SK-N-MC (cell line): ENCODE data around the gene RIN3.

Source experiments
- DNase-seq: peaks from one replicate; pipeline ENCODE4 v3.0.0-alpha.2; 2011; ENCODE audit warnings: low read depth, low spot score
- H3K27ac ChIP-seq: fragments of 200-600 bp; sonication (generic); 2 replicates; pipeline ENCODE4 v1.5.1; 2016; ENCODE audit warnings: mixed run types
- H3K36me3 ChIP-seq: fragments of 200-600 bp; sonication (generic); 2 replicates; pipeline ENCODE4 v1.6.1; 2017; ENCODE audit warnings: antibody characterized with exemption, low read length, mixed read lengths; ENCODE audit not compliant: insufficient read depth
- H3K4me3 ChIP-seq: fragments of 200-600 bp; sonication (generic); 2 replicates; pipeline ENCODE4 v1.5.1; 2016
- H3K9ac ChIP-seq: fragments of 200-600 bp; sonication (generic); 2 replicates; pipeline ENCODE4 v1.8.0; 2017; ENCODE audit warnings: mixed run types, mixed read lengths; ENCODE audit not compliant: insufficient read length
- H3K9me3 ChIP-seq: fragments of 200-600 bp; sonication (generic); 2 replicates; pipeline ENCODE4 v1.6.1; 2017; ENCODE audit warnings: low read depth, mild to moderate bottlenecking, antibody characterized with exemption, low read length, moderate library complexity, mixed read lengths
- EZH2 ChIP-seq: fragments of 200-600 bp; sonication (generic); IDR thresholded peaks from one replicate; pipeline ENCODE4 v1.6.1; 2017; ENCODE audit warnings: antibody characterized with exemption
- FOXP2 ChIP-seq: optimal IDR thresholded peaks from 2 replicates; pipeline ENCODE3; 2011; ENCODE audit warnings: mild to moderate bottlenecking, moderate library complexity; ENCODE audit not compliant: insufficient read depth; ENCODE audit errors: extremely low read length, control extremely low read depth
- POLR2AphosphoS5 ChIP-seq: IDR thresholded peaks from 2 replicates; pipeline ENCODE4 v1.6.1; 2012; ENCODE audit warnings: mild to moderate bottlenecking, low read depth, low read length, borderline replicate concordance

Gene RIN3

GRCh38 chr14:92585981-92586937 is 72.7 kb downstream of the RIN3 start:
- no peak overlapping the region for H3K9ac ChIP-seq
- H3K4me3 ChIP-seq: no peak overlapping the region
- no peaks in the 10 kb centered on the region for H3K9me3 ChIP-seq
- no peak overlapping the region for H3K27ac ChIP-seq
- TF ChIP-seq EZH2 (no peak), POLR2AphosphoS5 (no peak), FOXP2 (no peak)
- DNase-seq: peak; percentile 18
- H3K36me3 ChIP-seq: no peaks in the 10 kb centered on the region

- no peaks in the 10 kb centered on the region for H3K36me3 ChIP-seq
- no peak overlapping the region for H3K4me3 ChIP-seq
- H3K9ac ChIP-seq: no peak overlapping the region
- no peaks in the 10 kb centered on the region for H3K9me3 ChIP-seq
- no peak for TF ChIP-seq EZH2
- TF ChIP-seq FOXP2: no peak
- TF ChIP-seq POLR2AphosphoS5: no peak
- H3K27ac ChIP-seq: no peak overlapping the region
- DNase-seq: no peak
Observed at GRCh38 chr14:92586963-92587699, 73.5 kb downstream of the RIN3 start.

- Histone ChIP-seq H3K36me3 (no peaks in the 10 kb centered on the region), H3K9ac (no peak overlapping the region), H3K4me3 (no peak overlapping the region), H3K9me3 (no peaks in the 10 kb centered on the region), H3K27ac (no peak overlapping the region)
- TF ChIP-seq POLR2AphosphoS5: no peak
- no peak for TF ChIP-seq EZH2
- no peak for TF ChIP-seq FOXP2
- DNase-seq: no peak
Observed at GRCh38 chr14:92587700-92588085, 74.1 kb downstream of the RIN3 start.

- DNase-seq: no peak
- Histone ChIP-seq H3K36me3 (no peaks in the 10 kb centered on the region), H3K27ac (no peak overlapping the region), H3K9ac (no peak overlapping the region), H3K4me3 (no peak overlapping the region), H3K9me3 (no peaks in the 10 kb centered on the region)
- TF ChIP-seq POLR2AphosphoS5 (no peak), EZH2 (no peak), FOXP2 (no peak)
Observed at GRCh38 chr14:92589213-92589852, 75.8 kb downstream of the RIN3 start.

- no peak overlapping the region for H3K4me3 ChIP-seq
- TF ChIP-seq FOXP2: no peak
- no peak for TF ChIP-seq EZH2
- TF ChIP-seq POLR2AphosphoS5: no peak
- DNase-seq: no peak
- no peaks in the 10 kb centered on the region for H3K36me3 ChIP-seq
- H3K9ac ChIP-seq: no peak overlapping the region
- no peaks in the 10 kb centered on the region for H3K9me3 ChIP-seq
- H3K27ac ChIP-seq: no peak overlapping the region
Observed at GRCh38 chr14:92590176-92590575, 76.6 kb downstream of the RIN3 start.

GRCh38 chr14:92590941-92591340 is 77.4 kb downstream of the RIN3 start:
- no peaks in the 10 kb centered on the region for H3K9me3 ChIP-seq
- H3K27ac ChIP-seq: no peak overlapping the region
- DNase-seq: no peak
- no peak overlapping the region for H3K9ac ChIP-seq
- no peak overlapping the region for H3K4me3 ChIP-seq
- H3K36me3 ChIP-seq: no peaks in the 10 kb centered on the region
- TF ChIP-seq EZH2 (no peak), FOXP2 (no peak), POLR2AphosphoS5 (no peak)

GRCh38 chr14:92591346-92591745 is 77.8 kb downstream of the RIN3 start:
- TF ChIP-seq EZH2: no peak
- no peak for TF ChIP-seq FOXP2
- no peak for TF ChIP-seq POLR2AphosphoS5
- Histone ChIP-seq H3K9ac (no peak overlapping the region), H3K9me3 (no peaks in the 10 kb centered on the region), H3K4me3 (no peak overlapping the region), H3K36me3 (no peaks in the 10 kb centered on the region), H3K27ac (no peak overlapping the region)
- DNase-seq: no peak

- Histone ChIP-seq H3K27ac (no peak overlapping the region), H3K9me3 (no peaks in the 10 kb centered on the region), H3K36me3 (no peaks in the 10 kb centered on the region), H3K9ac (no peak overlapping the region), H3K4me3 (no peak overlapping the region)
- TF ChIP-seq EZH2 (no peak), FOXP2 (no peak), POLR2AphosphoS5 (no peak)
- no peak for DNase-seq
Observed at GRCh38 chr14:92595267-92595666, 81.7 kb downstream of the RIN3 start.
